Keratinocyte (primary cell): ENCODE results near the gene BCORL1. TPM values are rescaled to one million over a fixed set of nuclear protein-coding genes. Genes with fewer than 3 reads are reported as not detected.

Source experiments
- DNase-seq: peaks from one replicate; pipeline ENCODE4 v3.0.0-alpha.2; 2011; ENCODE audit warnings: low read depth, missing footprints, low spot score
- FAIRE-seq: peaks from 2 replicates; lab custom pipeline; 2011; peaks lifted over from hg19 to GRCh38; lab: Jason Lieb, UNC
- H2AFZ ChIP-seq: 2 replicates; pipeline ENCODE4 v1.6.0; 2012; ENCODE audit warnings: low read length, control low read depth, inconsistent platforms; ENCODE audit not compliant: control insufficient read depth
- H3K27ac ChIP-seq: 2 replicates; pipeline ENCODE4 v1.5.1; 2011; ENCODE audit warnings: low read length; ENCODE audit not compliant: control insufficient read depth, insufficient read depth
- H3K27me3 ChIP-seq: 3 replicates; pipeline ENCODE4 v1.6.0; 2011; ENCODE audit warnings: low read length; ENCODE audit not compliant: control insufficient read depth, insufficient read depth; ENCODE audit errors: extremely low read depth
- H3K36me3 ChIP-seq, 2 experiments: 2 replicates in 1 of 2; 3 replicates in 1 of 2; pipeline ENCODE4 v1.5.1; 2011; ENCODE audit warnings: low read length in 2 of 2, mild to moderate bottlenecking in 1 of 2; ENCODE audit not compliant: control insufficient read depth in 2 of 2, insufficient read depth in 2 of 2; ENCODE audit errors: extremely low read depth in 1 of 2
- H3K4me1 ChIP-seq: 3 replicates; pipeline ENCODE4 v1.5.1; 2011; ENCODE audit warnings: low read length; ENCODE audit not compliant: control insufficient read depth, insufficient read depth; ENCODE audit errors: extremely low read depth
- H3K4me2 ChIP-seq: 3 replicates; pipeline ENCODE4 v1.6.0; 2011; ENCODE audit warnings: low read depth, low read length; ENCODE audit not compliant: control insufficient read depth, insufficient read depth; ENCODE audit errors: extremely low read depth
- H3K4me3 ChIP-seq, 3 experiments: fragments of 200-600 bp in 1 of 3; sonication (generic) in 1 of 3; 2 replicates in 2 of 3; 3 replicates in 1 of 3; pipeline ENCODE4 v1.5.1; 2011 to 2016; ENCODE audit warnings: low read length in 3 of 3, mild to moderate bottlenecking in 3 of 3, control low read depth in 2 of 3, inconsistent platforms in 1 of 3, low read depth in 1 of 3, mixed read lengths in 1 of 3, mixed run types in 1 of 3, moderate library complexity in 1 of 3; ENCODE audit not compliant: control insufficient read depth in 2 of 3, insufficient read depth in 2 of 3; ENCODE audit errors: extremely low read depth in 1 of 3
- H3K79me2 ChIP-seq: 2 replicates; pipeline ENCODE4 v1.6.0; 2012; ENCODE audit warnings: low read length; ENCODE audit not compliant: control insufficient read depth, insufficient read depth
- H3K9ac ChIP-seq: 3 replicates; pipeline ENCODE4 v1.6.0; 2011; ENCODE audit warnings: low read length; ENCODE audit not compliant: control insufficient read depth, insufficient read depth; ENCODE audit errors: extremely low read depth
- H3K9me1 ChIP-seq: 3 replicates; pipeline ENCODE4 v1.6.0; 2011; ENCODE audit warnings: low read length; ENCODE audit not compliant: control insufficient read depth, insufficient read depth; ENCODE audit errors: extremely low read depth
- H3K9me3 ChIP-seq: 2 replicates; pipeline ENCODE4 v1.5.1; 2012; ENCODE audit warnings: low read depth, low read length; ENCODE audit not compliant: control insufficient read depth
- H4K20me1 ChIP-seq: 3 replicates; pipeline ENCODE4 v1.6.0; 2011; ENCODE audit warnings: low read length; ENCODE audit not compliant: control insufficient read depth, insufficient read depth; ENCODE audit errors: extremely low read depth
- EZH2 ChIP-seq: IDR thresholded peaks from one replicate; pipeline ENCODE4 v1.6.1; 2012; ENCODE audit warnings: inconsistent platforms, mild to moderate bottlenecking, low read length, moderate library complexity
- dilution Hi-C: fragments of 300-500 bp; cut with MboI; formaldehyde crosslinking; loops from one replicate; pipeline ENCODE4 v1.7.0; 2020; ENCODE audit warnings: low sequenced_read_pairs; ENCODE audit not compliant: extremely low pct_ligation_motif_present
- polyA plus RNA-seq, 5 experiments: library from polyadenylated mRNA; depleted of rRNA in 3 of 5; stranded (reverse) in 3 of 5; stranded (forward) in 1 of 5; unstranded in 1 of 5; fragments of >200 nt; gene quantifications; 1 replicate in 1 of 5; 2 replicates in 3 of 5; 3 replicates in 1 of 5; pipeline versions ENCODE4 v1.2.1 to v1.2.3, GENCODE V29; 2011 to 2012; ENCODE audit warnings: missing spikeins in 2 of 5, low read depth in 1 of 5, low replicate concordance in 1 of 5
- TF ChIP-seq, protein P1 (sequence below), 3 experiments: IDR thresholded peaks in 1 of 3; conservative IDR thresholded peaks in 1 of 3; optimal IDR thresholded peaks in 1 of 3; 2 replicates in 2 of 3; 3 replicates in 1 of 3; pipeline versions ENCODE3 to v1.5.1; 2011; ENCODE audit warnings: low read length in 3 of 3, mild to moderate bottlenecking in 3 of 3, moderate library complexity in 2 of 3, control low read depth in 1 of 3, inconsistent platforms in 1 of 3; ENCODE audit not compliant: insufficient read depth in 2 of 3; ENCODE audit errors: extremely low read depth in 1 of 3

BCORL1 gene
- polyA plus RNA-seq, 1 donor (not counting 4 experiments of a cell fraction or from before 2014, with no cell fraction given), result 0.54 TPM

- no peaks in the 10 kb centered on the region for H3K79me2 ChIP-seq
- H4K20me1 ChIP-seq, result no peaks in the 10 kb centered on the region
- H3K4me1 ChIP-seq, result no peaks in the 10 kb centered on the region
- no peaks in the 10 kb centered on the region for H3K9me1 ChIP-seq
- dilution Hi-C loops, result no loop called here
- H3K36me3 ChIP-seq, result no peaks in the 10 kb centered on the region
- TF ChIP-seq, protein P1, sequence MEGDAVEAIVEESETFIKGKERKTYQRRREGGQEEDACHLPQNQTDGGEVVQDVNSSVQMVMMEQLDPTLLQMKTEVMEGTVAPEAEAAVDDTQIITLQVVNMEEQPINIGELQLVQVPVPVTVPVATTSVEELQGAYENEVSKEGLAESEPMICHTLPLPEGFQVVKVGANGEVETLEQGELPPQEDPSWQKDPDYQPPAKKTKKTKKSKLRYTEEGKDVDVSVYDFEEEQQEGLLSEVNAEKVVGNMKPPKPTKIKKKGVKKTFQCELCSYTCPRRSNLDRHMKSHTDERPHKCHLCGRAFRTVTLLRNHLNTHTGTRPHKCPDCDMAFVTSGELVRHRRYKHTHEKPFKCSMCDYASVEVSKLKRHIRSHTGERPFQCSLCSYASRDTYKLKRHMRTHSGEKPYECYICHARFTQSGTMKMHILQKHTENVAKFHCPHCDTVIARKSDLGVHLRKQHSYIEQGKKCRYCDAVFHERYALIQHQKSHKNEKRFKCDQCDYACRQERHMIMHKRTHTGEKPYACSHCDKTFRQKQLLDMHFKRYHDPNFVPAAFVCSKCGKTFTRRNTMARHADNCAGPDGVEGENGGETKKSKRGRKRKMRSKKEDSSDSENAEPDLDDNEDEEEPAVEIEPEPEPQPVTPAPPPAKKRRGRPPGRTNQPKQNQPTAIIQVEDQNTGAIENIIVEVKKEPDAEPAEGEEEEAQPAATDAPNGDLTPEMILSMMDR (optimal IDR thresholded peaks at IDR 0.05 in 1 of 3, IDR thresholded peaks at IDR 0.05 in 1 of 3, conservative IDR thresholded peaks at IDR 0.05 in 1 of 3; ENCODE audit: extremely low read depth in 1 of 3, insufficient read depth in 2 of 3, low read length in 3 of 3), result no peak
- TF ChIP-seq EZH2, result peak; percentile 38
- H3K9ac ChIP-seq, result no peak overlapping the region
- DNase-seq (no peak), FAIRE-seq (no peak)
- H3K9me3 ChIP-seq, result no peaks in the 10 kb centered on the region
- H3K4me3 ChIP-seq, result no peak overlapping the region
- no peak overlapping the region for H3K4me2 ChIP-seq
- no peak overlapping the region for H3K27ac ChIP-seq
- no peak overlapping the region for H2AFZ ChIP-seq
- H3K27me3 ChIP-seq, result no peaks in the 10 kb centered on the region
Observed at GRCh38 chrX:129979207-129979920, 3.1 kb upstream of the BCORL1 start.

- Histone ChIP-seq H2AFZ (no peak overlapping the region), H3K4me1 (no peaks in the 10 kb centered on the region), H3K9ac (no peak overlapping the region), H3K27ac (no peak overlapping the region), H3K4me2 (no peak overlapping the region), H3K4me3 (peak overlapping the region in 1 of 3 experiments; percentile 37), H4K20me1 (no peaks in the 10 kb centered on the region), H3K27me3 (no peaks in the 10 kb centered on the region), H3K9me1 (no peaks in the 10 kb centered on the region), H3K9me3 (no peaks in the 10 kb centered on the region), H3K79me2 (no peaks in the 10 kb centered on the region), H3K36me3 (no peaks in the 10 kb centered on the region)
- FAIRE-seq (no peak), DNase-seq (no peak)
- no peak for TF ChIP-seq EZH2
- TF ChIP-seq, protein P1 (optimal IDR thresholded peaks at IDR 0.05 in 1 of 3, IDR thresholded peaks at IDR 0.05 in 1 of 3, conservative IDR thresholded peaks at IDR 0.05 in 1 of 3; ENCODE audit: extremely low read depth in 1 of 3, insufficient read depth in 2 of 3, low read length in 3 of 3), result no peak
- dilution Hi-C loops, result no loop called here
Observed at GRCh38 chrX:129980001-129980401, 2.4 kb upstream of the BCORL1 start.
